Measurements from ENCODE around the gene C9orf43.

GRCh38 chr9:113397203-113397631 is 13.3 kb upstream of the C9orf43 start:
- TF ChIP-seq EP300 (IDR thresholded peaks at IDR 0.05): no peak
- no peak for TF ChIP-seq CTCF (IDR thresholded peaks at IDR 0.05)
- no peak for TF ChIP-seq POLR2A (IDR thresholded peaks at IDR 0.05)

All from tibial nerve (tissue), 4 donors.